SU-DHL-6 (cell line): ENCODE results near the gene ZNF831.

Experiments
- EZH2phosphoT487 ChIP-seq: fragments of 200-600 bp; sonication (generic), shearing (Covaris generic); conservative IDR thresholded peaks from 2 replicates; pipeline ENCODE4 v1.6.1; 2018; ENCODE audit warnings: mild to moderate bottlenecking, antibody characterized with exemption, low read length, moderate library complexity, mixed read lengths
- TF ChIP-seq, protein P1 (sequence below): fragments of 200-600 bp; sonication (generic); IDR thresholded peaks from one replicate; pipeline ENCODE4 v1.5.1; 2017; ENCODE audit warnings: antibody characterized with exemption, mild to moderate bottlenecking, low read length, moderate library complexity; ENCODE audit not compliant: insufficient read depth, poor library complexity, severe bottlenecking

DNA sequence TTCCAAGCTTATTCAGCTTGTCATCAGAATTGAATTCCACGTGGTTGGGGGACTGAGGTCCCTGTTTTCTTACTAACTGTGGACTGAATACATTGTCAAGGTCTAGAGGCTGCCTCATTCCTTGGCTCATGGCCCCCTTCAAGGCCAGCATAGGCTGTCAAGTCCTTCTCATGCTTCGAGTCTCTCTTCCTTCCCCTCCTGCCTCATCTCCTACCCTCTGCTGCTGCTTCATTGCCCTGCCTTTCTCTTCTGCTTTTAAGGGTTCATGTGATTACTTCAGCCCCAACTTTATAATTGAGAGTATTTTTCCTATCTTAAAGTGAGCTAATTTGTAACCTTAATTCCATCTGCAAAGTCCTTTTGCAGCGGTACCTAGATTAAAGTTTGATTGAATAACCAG, 27.6 kb upstream of the ZNF831 start:
- TF ChIP-seq, protein P1, sequence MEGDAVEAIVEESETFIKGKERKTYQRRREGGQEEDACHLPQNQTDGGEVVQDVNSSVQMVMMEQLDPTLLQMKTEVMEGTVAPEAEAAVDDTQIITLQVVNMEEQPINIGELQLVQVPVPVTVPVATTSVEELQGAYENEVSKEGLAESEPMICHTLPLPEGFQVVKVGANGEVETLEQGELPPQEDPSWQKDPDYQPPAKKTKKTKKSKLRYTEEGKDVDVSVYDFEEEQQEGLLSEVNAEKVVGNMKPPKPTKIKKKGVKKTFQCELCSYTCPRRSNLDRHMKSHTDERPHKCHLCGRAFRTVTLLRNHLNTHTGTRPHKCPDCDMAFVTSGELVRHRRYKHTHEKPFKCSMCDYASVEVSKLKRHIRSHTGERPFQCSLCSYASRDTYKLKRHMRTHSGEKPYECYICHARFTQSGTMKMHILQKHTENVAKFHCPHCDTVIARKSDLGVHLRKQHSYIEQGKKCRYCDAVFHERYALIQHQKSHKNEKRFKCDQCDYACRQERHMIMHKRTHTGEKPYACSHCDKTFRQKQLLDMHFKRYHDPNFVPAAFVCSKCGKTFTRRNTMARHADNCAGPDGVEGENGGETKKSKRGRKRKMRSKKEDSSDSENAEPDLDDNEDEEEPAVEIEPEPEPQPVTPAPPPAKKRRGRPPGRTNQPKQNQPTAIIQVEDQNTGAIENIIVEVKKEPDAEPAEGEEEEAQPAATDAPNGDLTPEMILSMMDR, result no peak
- TF ChIP-seq EZH2phosphoT487, result no peak
